ENCODE results near the gene KLHL8. TPM values are rescaled to one million over a fixed set of nuclear protein-coding genes. Genes with fewer than 3 reads are reported as not detected.

KLHL8 gene
- total RNA-seq, 2 donors from 2014 or later = 4.9 to 12.2 TPM

DNA sequence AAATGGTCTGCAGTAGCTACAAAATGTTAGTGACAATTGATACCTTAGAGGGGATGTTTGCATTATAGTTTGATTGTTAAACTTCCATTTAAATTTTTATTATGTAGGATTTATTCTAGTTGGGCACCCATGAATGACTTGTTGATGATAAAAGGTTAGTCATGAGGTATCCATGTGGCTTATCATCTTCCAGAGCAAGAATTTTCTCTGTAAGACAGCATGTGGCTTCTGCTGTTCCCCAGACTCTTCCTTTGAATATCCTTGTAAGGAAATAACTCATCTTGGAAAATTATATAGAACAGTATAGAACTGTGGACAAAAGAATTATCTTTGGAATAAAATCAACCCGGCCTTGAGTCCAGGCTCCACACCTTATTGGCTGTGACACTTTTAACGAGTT, 40.1 kb upstream of the KLHL8 start:
- ATAC-seq (ENCODE audit: insufficient number of reproducible peaks, low FRiP score, low read depth) = no peak
- H3K27ac ChIP-seq = no peak overlapping the region
- H3K27me3 ChIP-seq (replicated peaks; ENCODE audit: insufficient read depth) = no peaks in the 10 kb centered on the region
- no peaks in the 10 kb centered on the region for H3K4me1 ChIP-seq (ENCODE audit: control insufficient read depth in 1 of 2, low read depth in 2 of 2)
- DNase-seq (ENCODE audit: low spot score) = no peak
- no peak overlapping the region for H3K4me3 ChIP-seq
- TF ChIP-seq, protein P1, sequence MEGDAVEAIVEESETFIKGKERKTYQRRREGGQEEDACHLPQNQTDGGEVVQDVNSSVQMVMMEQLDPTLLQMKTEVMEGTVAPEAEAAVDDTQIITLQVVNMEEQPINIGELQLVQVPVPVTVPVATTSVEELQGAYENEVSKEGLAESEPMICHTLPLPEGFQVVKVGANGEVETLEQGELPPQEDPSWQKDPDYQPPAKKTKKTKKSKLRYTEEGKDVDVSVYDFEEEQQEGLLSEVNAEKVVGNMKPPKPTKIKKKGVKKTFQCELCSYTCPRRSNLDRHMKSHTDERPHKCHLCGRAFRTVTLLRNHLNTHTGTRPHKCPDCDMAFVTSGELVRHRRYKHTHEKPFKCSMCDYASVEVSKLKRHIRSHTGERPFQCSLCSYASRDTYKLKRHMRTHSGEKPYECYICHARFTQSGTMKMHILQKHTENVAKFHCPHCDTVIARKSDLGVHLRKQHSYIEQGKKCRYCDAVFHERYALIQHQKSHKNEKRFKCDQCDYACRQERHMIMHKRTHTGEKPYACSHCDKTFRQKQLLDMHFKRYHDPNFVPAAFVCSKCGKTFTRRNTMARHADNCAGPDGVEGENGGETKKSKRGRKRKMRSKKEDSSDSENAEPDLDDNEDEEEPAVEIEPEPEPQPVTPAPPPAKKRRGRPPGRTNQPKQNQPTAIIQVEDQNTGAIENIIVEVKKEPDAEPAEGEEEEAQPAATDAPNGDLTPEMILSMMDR (IDR thresholded peaks at IDR 0.05) = no peak
- no peaks in the 10 kb centered on the region for H3K9me3 ChIP-seq
- H3K36me3 ChIP-seq = no peaks in the 10 kb centered on the region

DNA sequence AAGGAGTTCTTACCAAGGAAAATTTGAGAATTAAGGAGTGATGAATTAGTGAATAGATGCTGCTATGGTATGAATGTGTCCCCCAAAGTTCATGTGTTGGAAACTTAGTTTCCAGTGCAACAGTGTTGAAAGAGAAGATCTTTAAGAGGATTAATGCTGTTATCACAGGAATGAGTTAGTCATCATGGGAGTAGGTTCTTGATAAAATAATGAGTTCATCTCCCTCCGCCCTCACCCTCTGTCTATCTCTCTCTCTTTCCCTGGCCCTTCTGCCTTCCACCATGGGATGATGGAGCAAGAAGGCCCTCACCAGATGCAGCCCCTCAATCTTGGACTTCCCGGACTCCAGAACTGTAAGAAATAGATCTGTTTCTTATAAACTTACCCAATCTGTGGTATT, 38.3 kb upstream of the KLHL8 start:
- DNase-seq (ENCODE audit: low spot score) = no peak
- TF ChIP-seq, protein P1 (IDR thresholded peaks at IDR 0.05) = no peak
- ATAC-seq (ENCODE audit: insufficient number of reproducible peaks, low FRiP score, low read depth) = no peak
- Histone ChIP-seq H3K9me3 (no peaks in the 10 kb centered on the region), H3K4me1 (ENCODE audit: control insufficient read depth in 1 of 2, low read depth in 2 of 2) (no peaks in the 10 kb centered on the region), H3K4me3 (no peak overlapping the region), H3K27me3 (replicated peaks; ENCODE audit: insufficient read depth) (no peaks in the 10 kb centered on the region), H3K27ac (no peak overlapping the region), H3K36me3 (no peaks in the 10 kb centered on the region)

DNA sequence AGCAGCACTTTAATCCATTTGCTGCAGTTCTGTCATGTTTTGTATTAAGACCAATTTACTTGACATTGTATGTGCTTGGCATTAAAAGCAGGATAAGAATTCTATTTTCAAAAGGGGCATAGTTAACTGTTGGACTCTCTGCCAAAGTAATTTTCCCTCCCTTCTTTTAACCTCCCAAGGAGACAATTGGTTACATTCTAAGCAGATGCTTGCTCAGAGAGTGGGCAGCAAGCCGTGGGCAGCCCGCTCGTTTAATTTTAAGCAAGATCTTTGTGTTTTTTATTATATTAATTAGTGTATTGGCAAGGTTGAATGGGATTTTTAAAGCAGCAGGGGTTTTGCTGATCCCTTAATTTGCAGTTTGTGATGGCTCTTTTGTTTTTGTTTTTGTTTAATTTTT, 37.1 kb upstream of the KLHL8 start:
- Histone ChIP-seq H3K4me3 (no peak overlapping the region), H3K36me3 (no peaks in the 10 kb centered on the region), H3K27ac (no peak overlapping the region), H3K27me3 (replicated peaks; ENCODE audit: insufficient read depth) (no peaks in the 10 kb centered on the region), H3K4me1 (ENCODE audit: control insufficient read depth in 1 of 2, low read depth in 2 of 2) (no peaks in the 10 kb centered on the region), H3K9me3 (no peaks in the 10 kb centered on the region)
- TF ChIP-seq, protein P1 (IDR thresholded peaks at IDR 0.05) = no peak
- DNase-seq (ENCODE audit: low spot score) (no peak), ATAC-seq (ENCODE audit: insufficient number of reproducible peaks, low FRiP score, low read depth) (no peak)

DNA sequence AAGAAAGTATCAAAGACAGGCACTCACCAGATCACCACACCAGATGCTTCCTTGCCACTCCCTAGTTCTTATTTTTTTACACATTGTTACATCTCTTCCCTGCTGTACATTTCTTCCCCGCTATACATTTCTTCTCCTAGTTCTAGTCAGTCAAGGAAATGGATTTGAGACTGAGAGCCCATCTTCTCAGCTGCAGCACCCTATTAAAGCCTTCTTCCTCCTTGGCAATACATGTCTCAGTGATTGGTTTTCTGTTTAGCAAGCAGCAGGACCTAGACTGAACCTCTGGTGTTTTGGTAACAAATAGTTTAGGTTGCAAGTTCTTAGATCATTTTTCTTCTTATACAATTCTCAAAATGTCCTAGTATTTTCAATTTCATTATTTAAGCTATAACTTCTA, 35.3 kb upstream of the KLHL8 start:
- TF ChIP-seq, protein P1 (IDR thresholded peaks at IDR 0.05) = no peak
- no peak overlapping the region for H3K4me3 ChIP-seq
- no peak overlapping the region for H3K27ac ChIP-seq
- H3K27me3 ChIP-seq (replicated peaks; ENCODE audit: insufficient read depth) = no peaks in the 10 kb centered on the region
- no peaks in the 10 kb centered on the region for H3K9me3 ChIP-seq
- no peaks in the 10 kb centered on the region for H3K4me1 ChIP-seq (ENCODE audit: control insufficient read depth in 1 of 2, low read depth in 2 of 2)
- no peak for ATAC-seq (ENCODE audit: insufficient number of reproducible peaks, low FRiP score, low read depth)
- DNase-seq (ENCODE audit: low spot score) = no peak
- H3K36me3 ChIP-seq = no peaks in the 10 kb centered on the region

DNA sequence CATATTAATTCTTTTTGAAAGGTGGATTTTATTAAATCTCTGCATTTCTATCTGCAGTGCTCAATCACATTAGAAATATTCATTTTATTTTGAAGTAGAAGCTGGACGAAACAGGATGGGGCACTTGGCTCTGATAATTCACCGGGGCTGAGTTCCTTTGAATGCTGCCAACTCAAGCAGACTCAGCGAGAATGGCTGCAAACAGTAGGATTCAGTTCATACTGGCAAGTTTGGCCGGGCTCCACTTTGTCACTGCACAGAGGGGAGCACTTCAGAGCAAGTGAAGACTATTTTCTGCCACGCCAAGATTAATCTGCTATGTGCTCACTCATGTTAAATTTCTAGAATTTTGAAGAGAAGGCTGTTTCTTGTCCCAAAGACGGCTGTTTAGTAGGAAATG, 30.7 kb upstream of the KLHL8 start:
- H3K4me1 ChIP-seq (ENCODE audit: control insufficient read depth in 1 of 2, low read depth in 2 of 2) = no peaks in the 10 kb centered on the region
- DNase-seq (ENCODE audit: low spot score) (no peak), ATAC-seq (ENCODE audit: insufficient number of reproducible peaks, low FRiP score, low read depth) (no peak)
- no peak overlapping the region for H3K27ac ChIP-seq
- no peaks in the 10 kb centered on the region for H3K9me3 ChIP-seq
- TF ChIP-seq, protein P1 (IDR thresholded peaks at IDR 0.05) = no peak
- no peaks in the 10 kb centered on the region for H3K36me3 ChIP-seq
- H3K4me3 ChIP-seq = no peak overlapping the region
- H3K27me3 ChIP-seq (replicated peaks; ENCODE audit: insufficient read depth) = no peaks in the 10 kb centered on the region
